ENCODE data around the gene DOCK2. TPM values are rescaled to one million over a fixed set of nuclear protein-coding genes. Genes with fewer than 3 reads are reported as not detected.

The DOCK2 gene
- total and polyA plus RNA-seq, 2 of the 8 experiments (the other 6 are each of a cell fraction or from before 2014, with no cell fraction given): 3.9 to 5.7 TPM

DNA sequence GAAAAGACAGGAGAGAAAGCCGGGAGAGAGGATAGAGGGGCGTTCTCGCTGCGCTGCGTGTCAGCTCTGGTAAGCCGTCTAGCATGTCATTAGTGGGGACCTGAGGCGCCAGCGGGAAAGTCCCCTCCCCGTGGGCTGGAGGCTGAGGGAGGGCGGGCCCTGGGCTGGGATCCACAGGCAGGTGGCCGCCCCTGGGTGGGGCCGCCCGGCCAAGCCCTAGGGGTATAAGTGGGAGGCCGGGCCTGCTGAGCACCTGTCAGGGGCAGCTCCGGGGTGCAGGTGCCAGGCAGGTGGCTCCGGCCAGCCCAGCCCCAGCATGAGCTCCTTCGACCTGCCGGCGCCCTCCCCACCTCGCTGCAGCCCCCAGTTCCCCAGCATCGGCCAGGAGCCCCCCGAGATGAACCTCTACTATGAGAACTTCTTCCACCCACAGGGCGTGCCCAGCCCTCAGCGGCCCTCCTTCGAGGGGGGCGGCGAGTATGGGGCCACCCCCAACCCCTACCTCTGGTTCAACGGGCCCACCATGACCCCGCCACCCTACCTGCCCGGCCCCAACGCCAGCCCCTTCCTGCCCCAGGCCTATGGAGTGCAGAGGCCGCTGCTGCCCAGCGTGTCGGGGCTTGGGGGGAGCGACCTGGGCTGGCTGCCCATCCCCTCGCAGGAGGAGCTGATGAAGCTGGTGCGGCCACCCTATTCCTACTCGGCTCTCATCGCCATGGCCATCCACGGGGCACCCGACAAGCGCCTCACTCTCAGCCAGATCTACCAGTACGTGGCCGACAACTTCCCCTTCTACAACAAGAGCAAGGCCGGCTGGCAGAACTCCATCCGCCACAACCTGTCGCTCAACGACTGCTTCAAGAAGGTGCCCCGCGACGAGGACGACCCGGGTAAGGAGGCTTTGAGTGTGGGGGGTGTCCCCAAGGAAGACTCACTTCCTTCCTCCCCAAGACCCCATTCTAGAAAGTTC is 468.9 kb downstream of the DOCK2 start, which contains the start of gene FOXI1:
Gene FOXI1, plus strand, starts transcription at position 256 of the 970 bp plus-strand sequence. Its CDS starts 61 bp downstream, at position 317.
- H2AK5ac ChIP-seq (ENCODE audit: low read depth, low read length): no peak within 1 kb of the TSS
- peaks cover 0 to 5% (median 2%) of the 10 kb centered on the region in 4 experiments; a peak in 3 of 7 replicates for H3K4me1 ChIP-seq (replicated peaks in 1 of 4; ENCODE audit: control insufficient read depth in 3 of 4, insufficient read depth in 4 of 4, low read length in 3 of 4)
- no peak within 1 kb of the TSS for H2BK120ac ChIP-seq (replicated peaks; ENCODE audit: low read depth, low read length)
- no peak within 1 kb of the TSS for H3K4ac ChIP-seq (replicated peaks; ENCODE audit: insufficient read length, low read depth, low read length)
- no peaks in the 10 kb centered on the region for H3K23me2 ChIP-seq (ENCODE audit: low read depth, low read length)
- peaks cover 0 to 42% (median 15%) of the 10 kb centered on the region in 4 experiments; a peak in 6 of 7 replicates for H3K27me3 ChIP-seq (replicated peaks in 1 of 4; ENCODE audit: control insufficient read depth in 3 of 4, extremely low read depth in 1 of 4, insufficient read depth in 3 of 4, low read length in 3 of 4)
- no peaks in the 10 kb centered on the region for H3K9me3 ChIP-seq (ENCODE audit: insufficient read depth in 2 of 2, low read depth in 1 of 2, low read length in 1 of 2)
- peaks cover 0 to 1% of the 10 kb centered on the region in 2 experiments for H4K20me1 ChIP-seq (replicated peaks in 1 of 2; ENCODE audit: control insufficient read depth in 1 of 2, insufficient read depth in 2 of 2, low read length in 2 of 2)
- 0 out of 2 replicates have a peak within 1 kb of the TSS, but pooled peaks have one; percentile 26 for H4K8ac ChIP-seq (ENCODE audit: extremely low read depth, insufficient read depth, low read length)
- H4K5ac ChIP-seq (ENCODE audit: insufficient read length, low read depth, low read length): no peak within 1 kb of the TSS
- no peak within 1 kb of the TSS for H2BK5ac ChIP-seq (ENCODE audit: low read depth, low read length)
- CTCF ChIA-PET (ENCODE audit: partially characterized antibody): interaction anchor here (0.6 to 16.0 kb wide), 5 partner anchors 77 to 133 kb away, joined by 3 to 217 read pairs (median 3); no protein-coding TSS in a partner anchor
- H3K4me3 ChIP-seq (ENCODE audit: extremely low read depth in 1 of 4, insufficient read depth in 2 of 4, low read depth in 3 of 4, low read length in 4 of 4): no peak within 1 kb of the TSS
- no peak within 1 kb of the TSS for H3K9ac ChIP-seq (replicated peaks in 1 of 4; ENCODE audit: extremely low read depth in 1 of 4, low read depth in 3 of 4, low read length in 3 of 4)
- no peaks in the 10 kb centered on the region for H3K79me1 ChIP-seq (ENCODE audit: low read depth, low read length)
- H3K4me2 ChIP-seq (ENCODE audit: insufficient read depth in 1 of 2, low read depth in 2 of 2, low read length in 2 of 2): no peak within 1 kb of the TSS
- 90% methylated on average over 34 of the region's 53 CpGs; no CpG with 5 or more reads in 1 of the 2 experiments for WGBS, 2 experiments (ENCODE audit: extremely low coverage in 1 of 2, insufficient coverage in 1 of 2, insufficient read length in 1 of 2, insufficient replicate concordance in 2 of 2, low coverage in 1 of 2, low lambda C conversion rate in 2 of 2, missing lambda C conversion rate in 1 of 2)
- H3K36me3 ChIP-seq (ENCODE audit: control insufficient read depth in 2 of 4, insufficient read depth in 4 of 4, low read length in 3 of 4): no peaks in the 10 kb centered on the region
- no peak within 1 kb of the TSS for H3K18ac ChIP-seq (ENCODE audit: extremely low read depth, low read length)
- POLR2A ChIA-PET (ENCODE audit: partially characterized antibody): no interaction called here
- H2BK12ac ChIP-seq (ENCODE audit: low read depth, low read length): no peak within 1 kb of the TSS
- FAIRE-seq: no peak
- H3K14ac ChIP-seq (ENCODE audit: insufficient read length): no peak within 1 kb of the TSS
- no peak within 1 kb of the TSS for H3K27ac ChIP-seq (ENCODE audit: low read depth, low read length)
- H3K23ac ChIP-seq (ENCODE audit: insufficient read length): no peak within 1 kb of the TSS
- no peaks in the 10 kb centered on the region for H3K79me2 ChIP-seq (ENCODE audit: control insufficient read depth in 1 of 2, insufficient read depth in 2 of 2, low read length in 2 of 2)
- no peak within 1 kb of the TSS for H2BK20ac ChIP-seq (ENCODE audit: low read length)
- H2AFZ ChIP-seq (ENCODE audit: low read length): no peak within 1 kb of the TSS
- no peak within 1 kb of the TSS for H2BK15ac ChIP-seq (ENCODE audit: low read length)
- no peak within 1 kb of the TSS for H3K56ac ChIP-seq (replicated peaks; ENCODE audit: insufficient read length, low read depth, low read length)
- DNase-seq (ENCODE audit: low read depth in 1 of 2, low spot score in 2 of 2): peak in 1 of 2 experiments; percentile 44
- no peak within 1 kb of the TSS for H4K91ac ChIP-seq (replicated peaks; ENCODE audit: insufficient read length, low read length)
- no peak for TF ChIP-seq NRF1 (IDR thresholded peaks at IDR 0.05; ENCODE audit: low read depth, low read length)
- no peak for TF ChIP-seq BCL11A (IDR thresholded peaks at IDR 0.05; ENCODE audit: low read depth in 2 of 2, low read length in 2 of 2)
- TF ChIP-seq CREB1 (IDR thresholded peaks at IDR 0.05): no peak
- no peak for TF ChIP-seq BRCA1 (IDR thresholded peaks at IDR 0.05; ENCODE audit: low read depth, low read length)
- no peak for TF ChIP-seq POLR2AphosphoS5 (IDR thresholded peaks at IDR 0.05; ENCODE audit: low read depth, low read length)
- no peak for TF ChIP-seq RAD21 (IDR thresholded peaks at IDR 0.05 in 1 of 2, conservative IDR thresholded peaks at IDR 0.05 in 1 of 2; ENCODE audit: low read depth in 2 of 2, low read length in 2 of 2)
- no peak for TF ChIP-seq SIX5 (IDR thresholded peaks at IDR 0.05; ENCODE audit: low read depth, low read length)
- no peak for TF ChIP-seq JUND (IDR thresholded peaks at IDR 0.05; ENCODE audit: low read length)
- TF ChIP-seq NANOG (IDR thresholded peaks at IDR 0.05; ENCODE audit: insufficient read depth, low read depth, low read length, poor library complexity, severe bottlenecking): no peak
- TF ChIP-seq ATF3 (IDR thresholded peaks at IDR 0.05; ENCODE audit: insufficient read depth, low read depth, low read length): no peak
- no peak for TF ChIP-seq ASH2L (IDR thresholded peaks at IDR 0.05; ENCODE audit: low read length)
